ENCODE data around the gene EIF2B4. TPM values are rescaled to one million over a fixed set of nuclear protein-coding genes. Genes with fewer than 3 reads are reported as not detected.

The EIF2B4 gene
- total RNA-seq, 4 donors from 2014 or later, result 40.8 to 54.9 (median 48.8) TPM

GRCh38 chr2:27379383-27379835 is 9.3 kb upstream of the EIF2B4 start:
- Histone ChIP-seq H3K27ac (peak overlapping the region in 3 of 4 donors; percentile 90 to 95 (median 90)), H3K27me3 (no peaks in the 10 kb centered on the region), H3K9me3 (no peaks in the 10 kb centered on the region), H3K4me3 (peak overlapping the region in 1 of 2 donors; percentile 79), H3K36me3 (peaks cover 0 to 71% of the 10 kb centered on the region in 2 donors), H3K4me1 (peaks cover 0 to 34% (median 14%) of the 10 kb centered on the region in 3 donors)
- 54 to 67% methylated on average over 2 of the region's 2 CpGs for WGBS, 2 donors (ENCODE audit: low coverage in 1 of 2)
- TF ChIP-seq POLR2A (IDR thresholded peaks at IDR 0.05) (no peak), CTCF (IDR thresholded peaks at IDR 0.05) (no peak), EP300 (IDR thresholded peaks at IDR 0.05) (no peak), POLR2AphosphoS5 (IDR thresholded peaks at IDR 0.05) (no peak)
- no peak for ATAC-seq

DNA sequence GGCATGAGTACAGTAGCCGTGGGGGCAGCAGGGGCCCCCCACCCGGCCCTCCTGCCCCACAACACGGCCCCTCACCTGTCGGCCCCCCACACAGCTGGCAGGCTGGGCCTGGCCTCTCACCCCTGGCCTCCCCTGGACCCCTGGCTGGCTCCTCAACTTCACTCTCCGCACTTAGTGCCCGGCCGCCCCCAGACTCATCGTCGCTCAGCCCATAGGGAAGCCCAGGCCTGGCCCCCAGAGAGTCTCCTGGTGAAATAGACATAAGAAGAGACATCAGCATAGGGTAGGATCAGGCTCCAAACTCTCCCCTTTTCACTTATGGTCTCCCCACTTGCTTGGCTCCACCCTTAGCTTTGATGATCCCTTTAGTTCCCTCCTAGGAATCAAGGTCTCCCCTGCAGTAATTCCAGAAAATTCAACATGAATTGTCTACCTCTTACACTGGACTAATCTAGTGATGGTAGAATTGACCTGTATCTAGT is 8.7 kb upstream of the EIF2B4 start:
- Histone ChIP-seq H3K4me1 (peaks cover 0 to 34% (median 14%) of the 10 kb centered on the region in 3 donors), H3K27ac (peak overlapping the region in 2 of 4 donors; percentile 31 to 90), H3K36me3 (peaks cover 0 to 71% of the 10 kb centered on the region in 2 donors), H3K27me3 (no peaks in the 10 kb centered on the region), H3K9me3 (no peaks in the 10 kb centered on the region), H3K4me3 (no peak overlapping the region)
- ATAC-seq, result no peak
- WGBS, 2 donors (ENCODE audit: low coverage in 1 of 2), result 83% methylated on average over 2 of the region's 9 CpGs; no CpG with 5 or more reads in 1 of the 2 donors
- TF ChIP-seq EP300 (IDR thresholded peaks at IDR 0.05), result no peak
- TF ChIP-seq POLR2A (IDR thresholded peaks at IDR 0.05), result no peak
- no peak for TF ChIP-seq POLR2AphosphoS5 (IDR thresholded peaks at IDR 0.05)
- TF ChIP-seq CTCF (IDR thresholded peaks at IDR 0.05), result no peak

- no peak for ATAC-seq
- Histone ChIP-seq H3K4me3 (no peak overlapping the region), H3K9me3 (no peaks in the 10 kb centered on the region), H3K36me3 (peaks cover 0 to 71% of the 10 kb centered on the region in 2 donors), H3K27me3 (no peaks in the 10 kb centered on the region), H3K27ac (peak overlapping the region in 3 of 4 donors; percentile 8 to 90 (median 31)), H3K4me1 (peaks cover 0 to 40% (median 14%) of the 10 kb centered on the region in 3 donors)
- 68 to 79% methylated on average over 4 to 8 of the region's 29 CpGs for WGBS, 2 donors (ENCODE audit: low coverage in 1 of 2)
- no peak for TF ChIP-seq CTCF (IDR thresholded peaks at IDR 0.05)
- peak; percentile 26 for TF ChIP-seq POLR2AphosphoS5 (IDR thresholded peaks at IDR 0.05)
Measured at GRCh38 chr2:27378096-27378808, 8.1 kb upstream of the EIF2B4 start.

- WGBS, 2 donors (ENCODE audit: low coverage in 1 of 2), result no CpG with 5 or more reads among the region's 18 CpGs
- H3K9me3 ChIP-seq, result no peaks in the 10 kb centered on the region
- no peak overlapping the region for H3K27ac ChIP-seq
- no peaks in the 10 kb centered on the region for H3K27me3 ChIP-seq
- peaks cover 0 to 46% (median 15%) of the 10 kb centered on the region in 3 donors for H3K4me1 ChIP-seq
- TF ChIP-seq POLR2A (IDR thresholded peaks at IDR 0.05) (no peak), POLR2AphosphoS5 (IDR thresholded peaks at IDR 0.05) (no peak), CTCF (IDR thresholded peaks at IDR 0.05) (no peak), EP300 (IDR thresholded peaks at IDR 0.05) (no peak)
- H3K36me3 ChIP-seq, result peaks cover 0 to 73% of the 10 kb centered on the region in 2 donors
- ATAC-seq, result no peak
- H3K4me3 ChIP-seq, result no peak overlapping the region
Measured at GRCh38 chr2:27377618-27378095, 7.5 kb upstream of the EIF2B4 start.

All from gastroesophageal sphincter (tissue), 4 donors.